Prostate gland (tissue), 2 donors: Measurements from ENCODE around the gene FCGR3A.
"Not testable (repeated sequence)": the region's sequence is repeated elsewhere in the genome, so short reads cannot be mapped to it uniquely, and the experiment has no call there.

Experiments
- CTCF ChIP-seq, 4 experiments: fragments of 200-600 bp in 2 of 4; fragments of 450-650 bp in 2 of 4; sonication (generic) in 2 of 4; IDR thresholded peaks; 1 replicate in 3 of 4; 2 replicates in 1 of 4; pipeline ENCODE4 v1.5.1; 2016 to 2019; ENCODE audit warnings: antibody characterized with exemption in 4 of 4, mild to moderate bottlenecking in 2 of 4, moderate library complexity in 2 of 4
- POLR2A ChIP-seq: fragments of 450-650 bp; IDR thresholded peaks from one replicate; pipeline ENCODE4 v1.6.1; 2016; ENCODE audit warnings: antibody characterized with exemption, mild to moderate bottlenecking
- POLR2AphosphoS5 ChIP-seq: sonication (generic); formaldehyde crosslinking; IDR thresholded peaks from one replicate; pipeline ENCODE4 v1.6.1; 2017; ENCODE audit warnings: antibody characterized with exemption

- not testable (repeated sequence) for TF ChIP-seq CTCF (IDR thresholded peaks at IDR 0.05); POLR2A; POLR2AphosphoS5
Observed at GRCh38 chr1:161588596-161588995, 39.0 kb upstream of the FCGR3A start.
